ENCODE data around the gene IGLL5.
A peak's percentile ranks its signal among the peaks of the same experiment; 100 is the strongest.

IGLL5 gene

DNA sequence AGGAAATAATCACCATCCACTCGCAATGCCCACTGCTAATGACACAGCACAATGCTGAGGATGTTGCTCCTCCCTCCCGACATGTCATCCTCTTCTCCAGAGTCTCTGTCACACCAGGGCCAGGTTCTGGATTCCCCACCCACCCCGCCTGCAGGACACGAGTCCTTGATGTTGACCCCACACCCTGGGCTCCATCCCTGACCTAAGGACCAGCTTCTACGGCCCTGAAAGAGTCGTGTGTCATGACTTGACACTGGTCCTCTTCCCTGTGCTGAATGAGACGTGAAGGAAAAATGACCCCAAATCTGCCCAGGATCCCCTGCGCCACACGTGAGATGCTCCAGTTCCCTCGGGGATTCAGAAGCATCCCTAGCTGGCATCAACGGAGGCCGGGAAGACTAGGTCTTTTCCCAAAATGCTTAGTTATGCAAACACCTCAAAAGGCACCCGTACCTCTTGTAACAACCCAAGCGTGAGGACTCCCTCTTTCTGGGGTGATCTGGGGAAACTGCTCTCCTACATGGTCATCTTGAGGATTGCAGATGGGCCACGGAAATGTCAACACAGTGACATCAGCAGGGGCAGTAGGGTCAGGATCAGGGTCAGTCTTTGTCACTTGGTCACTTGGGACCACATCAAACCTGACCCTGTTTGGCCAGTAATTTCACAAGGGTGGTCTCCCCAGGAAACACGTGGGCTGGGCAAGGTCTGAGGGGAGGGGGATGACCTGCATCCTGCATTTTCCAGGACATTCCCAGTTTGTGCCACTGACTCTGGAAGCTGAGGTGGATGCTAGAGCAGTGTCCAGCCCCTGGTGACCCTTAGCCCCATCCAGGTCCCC lies 42.0 kb downstream of the IGLL5 start:
- no peak for DNase-seq

DNA sequence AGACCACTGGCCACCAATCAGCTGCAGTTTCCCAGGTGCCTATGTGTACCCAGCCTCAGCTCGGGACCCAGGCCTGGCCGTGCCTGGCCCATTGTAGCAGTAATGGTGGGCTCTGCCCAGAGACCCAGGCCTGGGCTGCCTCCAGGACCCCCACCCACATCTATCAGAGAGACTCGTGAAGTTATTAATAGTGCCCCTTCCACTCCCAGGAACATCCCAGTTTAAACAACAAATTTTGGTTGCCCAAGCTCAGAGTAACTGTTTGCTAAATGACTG lies 42.5 kb downstream of the IGLL5 start:
- DNase-seq, result no peak

DNA sequence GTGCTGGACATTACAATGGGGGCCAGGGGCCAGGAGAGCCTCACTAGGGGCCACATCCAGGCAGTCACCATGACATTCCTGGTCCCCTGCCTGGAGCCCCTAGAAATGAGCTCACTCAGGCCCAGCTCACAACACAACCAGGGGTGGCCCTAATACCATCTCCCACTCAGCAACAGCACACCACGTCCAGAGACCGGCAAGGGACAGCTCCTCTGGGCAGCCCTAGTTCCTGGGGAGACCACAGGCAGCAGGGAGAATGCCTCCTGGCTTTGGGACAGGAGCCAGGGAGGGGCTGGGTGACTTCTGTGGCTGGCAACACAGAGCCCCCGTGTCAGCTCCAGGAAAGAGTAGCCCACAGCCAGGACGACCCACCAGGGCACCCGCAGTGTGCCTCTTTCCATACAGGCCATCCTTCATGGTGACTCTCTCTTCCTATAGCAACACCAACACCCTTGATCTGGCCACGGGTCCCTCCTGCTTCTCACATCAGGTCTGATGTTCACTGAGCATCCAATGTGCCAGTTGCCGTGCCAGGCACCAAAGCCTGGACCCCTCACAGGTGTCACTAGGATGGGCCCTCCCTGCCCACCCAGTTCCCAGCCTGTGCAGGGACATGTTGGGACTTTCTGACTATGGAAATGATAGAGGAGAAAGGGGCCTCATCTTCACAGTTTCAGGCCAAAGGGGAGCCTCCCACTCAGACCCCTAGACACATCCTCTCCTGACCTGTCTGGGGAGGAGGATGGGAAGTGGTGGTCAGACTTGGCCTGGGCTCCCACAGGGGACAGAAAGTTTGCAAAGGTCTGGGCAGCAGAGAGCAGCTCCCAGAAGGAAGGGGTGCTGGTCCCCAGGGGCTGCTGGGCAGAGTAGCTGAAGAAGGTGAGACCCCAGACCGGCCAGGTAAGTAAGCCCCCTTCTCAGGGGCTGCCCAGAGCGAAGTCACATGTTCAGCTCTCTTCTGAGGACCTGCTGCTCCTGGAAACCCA lies 43.2 kb downstream of the IGLL5 start:
- no peak for DNase-seq

DNA sequence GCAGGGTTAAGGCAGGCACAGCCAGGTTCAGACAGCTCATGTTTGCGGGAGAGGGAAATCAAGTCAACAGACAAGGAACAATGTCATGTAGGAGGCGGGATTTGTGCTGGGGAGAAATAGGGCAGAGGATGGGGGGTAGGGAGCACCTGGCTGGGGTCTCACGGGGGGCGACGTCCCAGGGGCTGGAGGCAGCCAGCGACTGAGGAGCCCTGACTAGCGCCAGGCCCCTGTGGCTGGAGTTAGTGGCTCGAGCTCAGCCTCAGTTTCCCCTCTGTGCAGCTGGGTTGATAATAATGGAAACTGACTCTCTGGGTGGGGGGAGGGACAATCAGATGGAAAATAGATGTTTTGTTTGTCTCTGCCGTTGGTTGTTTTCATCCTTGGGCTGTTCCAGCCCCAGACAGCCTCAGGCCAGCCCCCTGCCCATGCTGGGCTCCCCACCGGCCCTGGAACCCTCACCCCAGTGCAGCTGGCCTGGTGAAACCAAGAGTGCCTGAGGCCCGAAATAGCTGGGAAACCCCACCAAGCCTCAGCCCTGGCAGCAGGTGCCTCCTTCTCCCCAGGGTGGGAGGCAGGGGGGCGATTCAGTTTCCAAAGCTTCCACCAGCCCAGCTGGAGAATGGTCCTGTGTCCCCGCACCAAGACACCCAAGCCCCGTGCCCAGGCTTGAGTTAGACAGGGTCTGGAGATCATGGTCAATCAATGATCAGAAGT lies 44.1 kb downstream of the IGLL5 start:
- no peak for DNase-seq

DNA sequence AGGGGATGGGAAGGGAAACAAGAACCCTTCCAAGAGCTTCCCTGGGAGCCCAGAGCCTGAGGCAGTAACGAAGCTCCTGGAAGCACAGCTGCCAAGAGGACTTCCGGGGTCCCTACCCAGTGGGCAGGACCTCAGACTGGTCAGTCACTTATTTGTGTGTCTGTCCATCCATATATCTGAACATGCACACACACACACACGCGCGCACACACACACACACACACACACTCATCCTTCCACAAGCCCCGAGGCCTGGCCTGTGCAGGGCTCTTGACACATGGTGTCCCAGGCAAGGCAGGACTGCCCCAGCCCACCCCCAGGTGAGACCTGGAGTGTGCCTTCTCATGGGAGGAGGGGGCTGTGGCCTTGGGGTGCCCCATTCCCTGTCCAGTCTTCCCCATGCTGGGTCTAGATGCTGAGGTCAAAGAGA lies 44.9 kb downstream of the IGLL5 start:
- no peak for DNase-seq

DNA sequence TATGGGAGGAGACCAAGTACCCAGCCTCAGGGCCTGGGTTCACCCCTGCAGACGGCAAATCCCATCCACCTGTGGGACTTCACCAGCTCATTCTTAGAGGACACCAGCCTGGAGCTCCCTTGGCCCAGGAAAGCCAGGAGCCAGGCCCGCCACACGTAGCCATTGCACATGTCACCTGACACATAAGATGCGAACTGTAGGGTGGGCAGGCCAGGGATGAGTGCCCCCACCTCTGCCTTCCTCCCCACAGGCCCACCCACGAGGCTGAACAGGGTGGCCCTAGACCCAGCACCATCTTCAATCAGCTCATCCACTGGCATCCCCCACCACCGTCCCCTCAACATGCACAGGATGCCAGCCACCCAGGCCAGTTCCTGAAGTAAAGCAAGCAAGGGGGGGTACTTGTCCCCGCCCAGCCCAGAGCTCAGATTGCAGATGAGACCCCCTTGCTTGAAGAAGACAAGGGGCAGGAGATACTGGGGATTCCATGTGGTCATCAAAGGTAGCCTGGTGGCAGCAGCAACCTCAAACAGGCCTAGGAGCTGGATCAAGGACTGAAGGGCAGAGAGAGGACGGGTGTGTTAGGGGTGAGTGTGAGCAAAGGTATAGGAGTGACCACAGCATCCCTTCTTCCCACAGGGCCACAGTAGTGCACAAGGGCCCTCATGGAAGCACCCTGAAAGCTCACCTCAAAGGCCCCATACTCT lies 45.6 kb downstream of the IGLL5 start:
- no peak for DNase-seq

DNA sequence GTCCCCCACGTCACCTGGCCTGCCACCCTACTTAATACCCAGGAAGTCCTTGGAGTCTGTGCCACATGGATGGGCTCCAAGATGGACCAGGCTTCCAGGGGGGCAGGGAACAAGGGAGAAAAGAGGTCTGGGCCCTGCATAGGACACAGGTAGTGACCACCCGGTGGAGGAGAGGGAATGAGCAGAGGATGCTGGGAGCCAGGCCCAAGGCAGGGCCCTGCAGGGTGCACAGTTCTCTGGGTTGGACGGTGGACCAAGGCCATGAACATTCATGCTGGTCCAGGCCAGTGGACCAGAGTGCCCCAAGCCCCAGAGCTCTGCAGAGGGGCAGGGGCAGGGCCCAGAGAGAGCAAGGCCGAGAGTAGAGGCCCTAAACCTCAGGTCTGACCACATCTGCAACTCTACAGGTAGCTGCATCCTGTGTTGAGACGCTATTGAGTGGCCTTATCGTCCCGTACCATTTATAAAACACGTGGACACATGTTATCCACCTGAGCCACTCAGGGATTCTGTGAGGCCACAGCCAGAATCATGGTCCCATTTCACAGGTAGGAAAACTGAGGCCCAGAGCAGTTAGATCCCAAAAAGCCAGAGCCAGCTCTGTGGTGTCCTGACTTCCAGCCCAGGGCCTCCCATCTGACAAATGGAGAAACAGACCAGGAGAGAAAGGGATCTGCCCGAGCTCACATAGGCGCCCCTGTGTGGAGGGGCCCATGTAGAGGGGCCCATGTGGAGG lies 46.4 kb downstream of the IGLL5 start:
- DNase-seq, result no peak

DNA sequence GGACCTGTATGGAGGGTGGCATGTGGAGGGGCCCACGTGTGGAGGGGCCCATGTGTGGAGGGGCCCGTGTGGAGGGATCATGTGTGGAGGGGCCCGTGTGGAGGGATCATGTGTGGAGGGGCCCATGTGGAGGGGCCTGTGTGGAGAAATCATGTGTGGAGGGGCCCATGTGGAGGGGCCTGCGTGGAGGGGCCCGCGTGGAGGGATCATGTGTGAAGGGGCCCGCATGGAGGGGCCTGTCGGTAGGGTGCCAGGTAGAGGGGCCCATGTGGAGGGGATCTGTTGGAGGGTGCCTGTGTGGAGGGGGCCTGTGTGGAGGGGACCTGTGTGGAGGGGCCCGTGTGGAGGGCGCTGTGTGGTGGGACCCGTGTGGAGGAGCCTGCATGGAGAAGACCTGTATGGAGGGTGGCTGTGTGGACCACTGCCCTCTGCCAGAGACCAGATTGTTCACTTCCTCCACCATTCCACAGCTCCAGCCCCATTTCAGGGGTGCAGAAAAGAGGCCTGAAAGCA lies 47.0 kb downstream of the IGLL5 start:
- no peak for DNase-seq

DNA sequence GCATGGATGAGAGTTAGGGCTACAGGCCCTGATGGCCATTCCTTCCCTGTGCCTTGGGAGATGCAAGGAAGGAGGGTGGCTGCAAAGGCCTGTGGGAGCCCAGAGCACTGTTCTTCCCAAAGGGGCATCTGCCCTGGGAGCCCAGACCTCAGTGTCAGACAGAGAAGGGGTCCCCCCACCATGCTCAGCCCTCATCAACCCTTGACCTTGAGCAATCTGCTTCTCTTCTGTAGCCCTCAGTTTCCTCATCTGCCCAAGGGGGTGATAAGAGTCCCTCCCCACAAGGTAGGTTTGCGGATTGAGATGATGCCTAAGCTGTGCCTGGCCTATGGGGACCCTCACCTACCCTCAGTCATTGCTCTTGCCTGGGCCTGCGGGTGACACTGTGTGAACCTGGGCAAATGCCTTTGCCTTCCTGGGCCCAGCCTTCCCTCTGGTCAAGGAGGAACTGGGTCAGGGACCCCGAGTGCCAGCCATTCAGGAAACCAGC lies 47.5 kb downstream of the IGLL5 start:
- DNase-seq, result no peak

DNA sequence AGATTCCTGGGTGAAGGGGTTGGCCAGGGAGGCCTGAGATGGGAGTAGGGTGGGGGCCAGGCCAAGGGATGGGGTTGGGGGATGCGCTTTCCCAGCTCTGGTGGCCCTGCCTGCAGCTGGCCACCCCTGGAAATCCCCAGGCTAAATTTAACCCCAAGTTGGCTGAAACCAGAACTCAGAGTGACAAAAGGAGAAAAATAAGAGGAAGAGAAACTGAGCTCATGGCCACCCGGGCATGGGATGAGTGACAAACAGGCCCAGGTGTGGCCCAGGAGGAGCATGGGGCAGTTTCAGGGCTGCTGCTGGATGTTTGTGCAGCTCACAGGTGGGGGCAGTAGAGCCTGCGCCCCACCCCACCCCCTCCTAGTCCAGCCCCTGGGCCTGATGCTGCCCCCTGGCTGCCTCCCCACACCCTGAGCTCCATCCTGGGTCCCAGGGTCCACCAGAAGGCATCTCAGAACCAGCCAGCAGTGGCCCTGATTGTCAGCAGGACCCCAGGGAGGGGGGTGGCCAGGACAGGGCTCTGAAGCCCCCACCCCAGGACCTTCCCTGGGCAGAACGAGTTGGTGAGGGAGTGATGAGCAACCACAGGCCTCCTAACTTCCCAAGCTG lies 48.0 kb downstream of the IGLL5 start:
- peak in 1 of 2 donors; percentile 19 for DNase-seq

DNA sequence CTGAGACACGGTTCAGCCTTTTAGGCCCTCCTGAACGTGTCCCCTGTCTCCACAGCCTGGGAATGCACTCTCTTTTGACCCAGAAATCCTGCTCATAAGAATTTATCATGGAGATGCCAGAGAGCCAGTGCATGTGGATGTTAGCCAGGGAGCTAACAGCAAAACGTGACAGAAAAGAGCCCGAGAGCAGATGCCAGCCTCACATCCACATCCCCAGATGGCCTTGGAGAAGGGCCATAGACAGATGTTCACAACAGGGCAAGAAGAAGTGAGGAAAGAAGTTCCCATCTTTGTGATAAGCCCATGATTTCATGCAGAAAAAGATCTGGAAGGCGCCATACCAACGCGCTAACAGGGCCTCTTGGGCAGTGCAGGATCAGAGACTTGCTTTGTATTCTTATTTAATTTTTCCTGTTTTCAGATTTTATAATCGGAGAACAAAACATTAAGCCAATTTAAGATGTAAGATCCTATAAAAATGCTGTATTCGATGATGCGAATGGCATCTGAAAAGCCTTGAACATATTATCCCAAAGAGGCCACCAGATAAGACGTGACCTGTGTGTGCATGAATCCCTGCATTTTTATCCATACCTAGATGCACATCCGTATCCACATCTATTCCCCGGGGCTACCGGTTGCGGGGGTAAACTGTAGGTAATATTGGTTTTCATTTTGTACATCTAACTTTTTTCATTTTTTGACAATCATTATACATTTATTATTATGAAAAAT lies 48.7 kb downstream of the IGLL5 start:
- no peak for DNase-seq

DNA sequence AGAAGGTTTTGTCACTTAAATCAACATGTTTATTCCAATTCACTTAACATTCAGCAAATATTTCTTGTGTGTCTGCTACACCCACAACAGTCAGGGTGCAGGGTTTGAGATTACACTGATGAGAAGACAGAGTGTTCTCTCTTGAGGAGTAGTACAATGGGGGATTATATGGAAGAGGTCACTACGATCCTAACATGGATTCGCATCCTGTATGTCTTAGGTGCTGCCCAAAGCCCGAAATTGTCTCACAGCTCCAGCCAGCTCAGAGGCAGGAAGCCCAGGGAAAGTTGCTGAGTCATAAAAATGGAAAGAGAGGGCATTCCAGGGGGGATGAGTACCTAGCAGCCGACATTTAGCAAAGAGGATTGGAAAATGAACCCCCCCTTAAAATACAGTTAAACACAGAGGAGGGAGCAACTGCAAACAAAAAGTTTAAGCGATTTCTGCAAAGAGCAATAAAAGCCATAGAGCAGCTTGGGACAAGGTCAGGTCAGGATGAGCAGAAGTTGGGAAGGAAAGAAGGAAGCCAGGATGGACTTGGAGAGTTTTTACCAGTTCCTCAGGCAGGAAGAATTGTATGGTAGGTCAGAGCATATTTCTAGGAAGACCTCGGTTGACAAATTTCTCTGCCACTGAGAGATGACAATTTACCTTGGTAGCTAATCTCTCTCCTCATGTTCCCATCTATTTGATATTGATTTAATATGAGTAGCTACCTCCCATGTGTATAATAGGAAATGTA lies 49.5 kb downstream of the IGLL5 start:
- DNase-seq, result no peak

DNA sequence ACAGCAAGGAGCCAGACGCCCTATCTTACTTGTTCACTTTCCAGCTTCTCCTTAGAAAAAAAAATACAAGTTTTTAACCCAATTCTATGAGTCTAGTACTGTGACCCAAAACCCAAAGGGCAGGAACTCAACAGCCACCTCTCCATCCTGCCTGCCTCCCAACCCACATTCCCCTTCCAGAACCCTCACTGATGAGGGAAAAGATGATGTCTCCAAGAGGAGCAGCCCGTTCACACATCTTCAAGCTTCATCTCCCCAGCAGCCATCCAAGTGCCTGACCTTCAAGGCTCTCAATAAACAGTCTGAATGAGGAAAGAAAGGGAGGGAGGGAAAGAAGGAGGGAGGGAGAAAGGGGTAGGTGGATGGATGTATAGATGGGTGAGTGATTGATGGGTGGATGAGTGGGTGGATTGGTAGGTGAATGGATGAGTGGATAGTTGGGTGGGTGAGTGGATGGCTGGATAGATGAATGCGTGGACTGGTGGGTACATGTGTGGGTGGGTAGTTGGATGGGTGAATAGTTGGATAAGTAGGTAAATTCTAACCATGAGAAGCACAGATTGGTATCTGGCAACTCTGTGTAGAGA lies 50.4 kb downstream of the IGLL5 start:
- DNase-seq, result no peak

DNA sequence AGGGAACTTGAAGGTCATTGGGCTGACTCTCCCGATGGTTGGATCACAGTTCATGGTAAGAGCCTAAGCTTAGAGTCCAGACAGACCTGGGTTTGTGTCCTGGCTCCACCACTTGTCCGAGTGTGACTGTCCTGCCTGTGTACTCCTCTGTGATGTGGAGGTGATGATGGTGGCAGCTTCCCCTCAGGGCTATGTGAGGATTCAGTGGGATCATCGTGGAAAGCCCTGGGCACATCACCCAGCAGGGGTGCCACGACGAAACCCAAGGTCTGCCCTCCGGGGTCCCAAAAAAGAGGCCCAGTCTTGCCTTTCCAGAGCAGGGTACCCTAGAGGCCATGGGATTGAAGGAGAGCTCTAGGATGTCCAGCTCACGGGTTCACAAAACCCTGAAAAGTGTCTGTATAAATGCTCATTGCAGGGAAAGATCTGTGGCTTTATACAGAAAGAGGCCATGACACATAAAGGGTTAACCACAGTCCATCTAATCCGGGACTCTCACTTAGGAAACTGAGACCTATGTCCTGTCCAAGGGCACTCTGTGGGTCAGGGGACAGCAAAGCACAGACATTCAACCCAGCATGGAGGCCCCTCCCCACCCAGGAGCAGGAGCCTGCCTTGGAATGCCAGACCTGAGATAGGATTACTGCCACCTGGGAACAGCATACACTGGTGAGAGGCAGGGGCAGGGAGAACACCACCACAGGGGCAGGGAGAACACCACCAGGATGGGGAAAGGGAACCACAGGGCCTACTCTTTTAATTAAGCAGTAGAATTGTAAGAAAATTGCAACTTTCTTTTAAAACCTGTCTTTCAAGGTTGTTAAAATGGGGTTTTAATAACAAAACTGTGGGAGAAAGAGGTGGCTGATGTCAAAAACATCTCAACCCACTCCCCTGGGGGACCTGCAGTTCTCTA lies 51.3 kb downstream of the IGLL5 start:
- no peak for DNase-seq

DNA sequence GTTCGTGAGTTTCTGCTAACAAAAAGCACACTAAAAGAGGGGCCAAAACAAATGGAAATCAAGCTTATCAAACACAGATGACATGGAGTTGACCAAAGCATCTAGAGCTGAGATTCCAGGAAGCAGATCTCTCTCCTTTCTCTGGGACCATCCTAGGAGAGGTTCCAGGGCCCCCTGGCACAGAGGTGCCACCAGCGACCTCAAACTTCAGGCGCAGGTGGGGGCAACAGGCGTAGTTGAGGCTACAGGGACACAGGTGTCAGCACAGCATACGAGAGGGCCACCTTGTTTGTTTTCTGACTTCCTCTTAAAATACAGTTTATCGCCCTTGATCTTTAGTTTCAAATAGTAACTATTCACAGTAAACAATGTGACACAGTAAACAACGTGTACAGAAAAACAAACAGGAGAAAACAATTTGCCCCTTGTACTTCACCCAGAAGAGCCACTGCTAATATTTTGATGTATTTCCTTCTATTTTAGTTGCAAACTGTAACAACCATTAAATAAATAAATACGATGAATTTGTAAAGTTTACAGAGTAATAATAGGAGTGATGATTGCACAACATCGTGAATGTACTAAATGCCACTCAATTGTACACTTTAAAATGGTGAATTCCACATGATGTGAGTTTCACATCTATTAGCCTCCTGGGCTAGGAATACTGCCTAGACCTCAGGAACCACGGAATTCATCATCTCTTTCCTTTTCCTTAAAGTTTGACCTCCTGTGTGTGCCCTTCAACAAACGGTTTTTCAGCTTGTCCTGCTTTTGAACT lies 52.2 kb downstream of the IGLL5 start:
- no peak for DNase-seq

DNA sequence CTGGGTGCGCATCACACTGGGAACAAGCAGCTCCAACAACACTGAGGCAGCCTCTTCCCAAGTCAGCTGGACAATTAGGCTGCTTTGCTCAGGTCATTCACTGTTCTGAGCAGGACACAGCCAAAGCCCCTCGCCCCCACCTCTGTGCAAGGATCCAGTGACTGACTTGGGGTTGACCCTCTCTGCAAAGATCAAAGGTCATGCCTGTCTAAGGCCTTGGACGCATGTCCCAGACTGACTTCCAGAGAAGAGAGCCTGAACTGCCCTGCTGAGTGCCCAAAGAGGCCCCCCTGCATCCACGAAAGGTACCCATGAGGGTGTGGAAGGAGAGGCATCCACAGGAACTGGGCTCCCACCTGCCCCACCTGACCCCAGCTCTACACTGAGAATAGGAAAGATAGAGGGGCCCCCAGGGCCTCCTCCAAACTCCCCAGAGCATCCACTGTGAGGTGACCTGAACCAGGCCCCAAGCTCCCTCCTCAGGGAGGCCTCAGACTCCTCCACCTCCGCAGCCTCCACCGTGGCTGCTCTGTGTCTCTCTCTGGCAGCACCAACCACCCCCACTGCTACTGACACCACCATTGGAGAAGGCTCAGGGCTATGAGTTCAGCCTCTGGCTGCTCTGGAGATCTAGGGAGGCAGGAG lies 53.5 kb downstream of the IGLL5 start:
- DNase-seq, result no peak
